ENCODE data around the gene ISM1.

Gene ISM1

GRCh38 chr20:13284830-13285229 is 63.8 kb downstream of the ISM1 start:
- no peak for DNase-seq

- no peak for DNase-seq
These were observed 64.3 kb downstream of the ISM1 start for GRCh38 chr20:13285408-13285807.

GRCh38 chr20:13286052-13286451 is 65.0 kb downstream of the ISM1 start:
- no peak for DNase-seq

- DNase-seq: no peak
These were observed 65.5 kb downstream of the ISM1 start for GRCh38 chr20:13286607-13287006.

GRCh38 chr20:13288357-13288756 is 67.3 kb downstream of the ISM1 start:
- DNase-seq: no peak

GRCh38 chr20:13289031-13289430 is 68.0 kb downstream of the ISM1 start:
- DNase-seq: no peak

- DNase-seq: no peak
These were observed 69.7 kb downstream of the ISM1 start for GRCh38 chr20:13290724-13291123.

GRCh38 chr20:13291157-13291556 is 70.1 kb downstream of the ISM1 start:
- DNase-seq: no peak

- no peak for DNase-seq
These were observed 71.3 kb downstream of the ISM1 start for GRCh38 chr20:13292201-13292885.

- DNase-seq: no peak
These were observed 73.4 kb downstream of the ISM1 start for GRCh38 chr20:13294522-13294921.

- no peak for DNase-seq
These were observed 74.6 kb downstream of the ISM1 start for GRCh38 chr20:13295637-13296036.

- DNase-seq: no peak
These were observed 75.0 kb downstream of the ISM1 start for GRCh38 chr20:13296070-13296469.

GRCh38 chr20:13297147-13297899 is 76.2 kb downstream of the ISM1 start:
- DNase-seq: no peak

- no peak for DNase-seq
These were observed 77.8 kb downstream of the ISM1 start for GRCh38 chr20:13298692-13299373.

- no peak for DNase-seq
These were observed 78.3 kb downstream of the ISM1 start for GRCh38 chr20:13299401-13299800.

GRCh38 chr20:13301596-13301995 is 80.5 kb downstream of the ISM1 start:
- DNase-seq: no peak

- no peak for DNase-seq
These were observed 81.8 kb downstream of the ISM1 start for GRCh38 chr20:13302647-13303450.

- DNase-seq: no peak
These were observed 84.2 kb downstream of the ISM1 start for GRCh38 chr20:13305284-13305683.

- DNase-seq: no peak
These were observed 86.6 kb downstream of the ISM1 start for GRCh38 chr20:13307562-13308163.

- DNase-seq: no peak
These were observed 91.2 kb downstream of the ISM1 start for GRCh38 chr20:13312300-13312699.

- DNase-seq: no peak
These were observed 92.1 kb downstream of the ISM1 start for GRCh38 chr20:13313201-13313600.

GRCh38 chr20:13317439-13317838 is 96.4 kb downstream of the ISM1 start:
- no peak for DNase-seq
